Measurements from ENCODE around the gene ZNF747. TPM values are rescaled to one million over a fixed set of nuclear protein-coding genes. Genes with fewer than 3 reads are reported as not detected.

ZNF747 gene
- total and polyA plus RNA-seq, 10 of the 15 experiments (the other 5 are each of a cell fraction or from before 2014, with no cell fraction given), result 1.0 to 13.0 (median 7.2) TPM

GRCh38 chr16:30535106-30535776, 583 bp upstream of the ZNF747 start:
- H3K4me3 ChIP-seq, result peak overlapping the region; percentile 90
- peak overlapping the region; percentile 85 for H3K27ac ChIP-seq (ENCODE audit: control insufficient read depth, insufficient read depth)
- ChIA-PET RAD21 (ENCODE audit: unreplicated experiment) (interaction anchor here (0.6 to 5.2 kb wide), 41 partner anchors 8 to 562 kb away, joined by 3 to 129 read pairs (median 6); partner anchors contain the start of genes DCTPP1, FBRS, PRR14 and SEPHS2), CTCF (interaction anchor here (0.7 to 4.7 kb wide), 49 partner anchors 8 to 443 kb away, joined by 3 to 81 read pairs (median 6); partner anchors contain the start of genes DCTPP1, FBRS, ITGAL and SEPHS2), SMC1A (ENCODE audit: uncharacterized antibody, unreplicated experiment) (interaction anchor here (0.6 to 4.7 kb wide), 48 partner anchors 8 to 382 kb away, joined by 3 to 47 read pairs (median 4); partner anchors contain the start of genes DCTPP1, FBRS, ITGAL and SEPHS2), POLR2A (interaction anchor here (0.6 to 5.2 kb wide), 33 partner anchors 8 to 166 kb away, joined by 3 to 109 read pairs (median 5); partner anchors contain the start of genes DCTPP1, FBRS, ITGAL and SEPHS2)
- H4K20me1 ChIP-seq (ENCODE audit: control insufficient read depth, insufficient read depth), result no peaks in the 10 kb centered on the region
- intact Hi-C loops (cut with micrococcal nuclease; ENCODE audit: unreplicated experiment) (loop anchor here (1.0 to 5.0 kb wide), 5 partner anchors 23 to 104 kb away; partner anchors contain the start of genes DCTPP1, SEPHS2, ZNF764 and ZNF785), in situ Hi-C loops (cut with MboI) (no loop called here)
- no peaks in the 10 kb centered on the region for H3K4me1 ChIP-seq (ENCODE audit: control insufficient read depth, insufficient read depth, low read length)
- H3K4me2 ChIP-seq (ENCODE audit: control insufficient read depth, insufficient read depth), result peak overlapping the region; percentile 87
- no peaks in the 10 kb centered on the region for H3K27me3 ChIP-seq (replicated peaks in 1 of 2; ENCODE audit: control insufficient read depth in 2 of 2, insufficient read depth in 2 of 2, low read length in 1 of 2)
- peaks cover 2 to 3% of the 10 kb centered on the region in 2 experiments; a peak in 1 of 4 replicates for H3K36me3 ChIP-seq (ENCODE audit: control insufficient read depth in 2 of 2, insufficient read depth in 2 of 2, low read length in 1 of 2)
- FAIRE-seq (peak; percentile 81), DNase-seq (ENCODE audit: low read depth, low spot score) (no peak), ATAC-seq (peak; percentile 15)
- H3K9ac ChIP-seq (ENCODE audit: control insufficient read depth, insufficient read depth, low read length), result peak overlapping the region; percentile 96
- under 1% methylated on average over 18 of the region's 18 CpGs for WGBS (ENCODE audit: insufficient coverage, insufficient replicate concordance, low lambda C conversion rate, missing lambda C conversion rate)
- no peaks in the 10 kb centered on the region for H3K9me3 ChIP-seq (replicated peaks; ENCODE audit: control insufficient read depth, insufficient read depth, low read length)
- H3K79me2 ChIP-seq (ENCODE audit: control insufficient read depth, insufficient read depth, low read length), result peaks cover 27% of the 10 kb centered on the region
- TSS peak; percentile 96 for BruUV-seq (replicated peaks)
- peak overlapping the region; percentile 62 for H2AFZ ChIP-seq (ENCODE audit: control insufficient read depth, low read depth, low read length)
- TF ChIP-seq RCOR1 (conservative IDR thresholded peaks at IDR 0.05; ENCODE audit: low read depth, low read length) (no peak), POLR2A (IDR thresholded peaks at IDR 0.05; ENCODE audit: low read depth, low read length) (no peak), NBN (IDR thresholded peaks at IDR 0.05) (no peak), REST (IDR thresholded peaks at IDR 0.05; ENCODE audit: low read depth, low read length) (no peak), MEF2B (IDR thresholded peaks at IDR 0.05; ENCODE audit: partially characterized antibody, poor library complexity, severe bottlenecking) (no peak), ZNF384 (IDR thresholded peaks at IDR 0.05; ENCODE audit: borderline replicate concordance, low read depth, low read length) (no peak), LARP7 (IDR thresholded peaks at IDR 0.05) (peak; percentile 14; the same call in 1 of the 2 replicates), KLF5 (IDR thresholded peaks at IDR 0.05; ENCODE audit: partially characterized antibody) (no peak), BRCA1 (IDR thresholded peaks at IDR 0.05; ENCODE audit: low read depth, low read length) (no peak), MYC (IDR thresholded peaks at IDR 0.05; ENCODE audit: insufficient read depth, insufficient read length, insufficient replicate concordance, low read length, severe bottlenecking) (no peak)
- TF ChIP-seq, protein P1, sequence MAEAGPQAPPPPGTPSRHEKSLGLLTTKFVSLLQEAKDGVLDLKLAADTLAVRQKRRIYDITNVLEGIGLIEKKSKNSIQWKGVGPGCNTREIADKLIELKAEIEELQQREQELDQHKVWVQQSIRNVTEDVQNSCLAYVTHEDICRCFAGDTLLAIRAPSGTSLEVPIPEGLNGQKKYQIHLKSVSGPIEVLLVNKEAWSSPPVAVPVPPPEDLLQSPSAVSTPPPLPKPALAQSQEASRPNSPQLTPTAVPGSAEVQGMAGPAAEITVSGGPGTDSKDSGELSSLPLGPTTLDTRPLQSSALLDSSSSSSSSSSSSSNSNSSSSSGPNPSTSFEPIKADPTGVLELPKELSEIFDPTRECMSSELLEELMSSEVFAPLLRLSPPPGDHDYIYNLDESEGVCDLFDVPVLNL (IDR thresholded peaks at IDR 0.05; ENCODE audit: low read depth, low read length), result no peak
- TF ChIP-seq, protein P2, sequence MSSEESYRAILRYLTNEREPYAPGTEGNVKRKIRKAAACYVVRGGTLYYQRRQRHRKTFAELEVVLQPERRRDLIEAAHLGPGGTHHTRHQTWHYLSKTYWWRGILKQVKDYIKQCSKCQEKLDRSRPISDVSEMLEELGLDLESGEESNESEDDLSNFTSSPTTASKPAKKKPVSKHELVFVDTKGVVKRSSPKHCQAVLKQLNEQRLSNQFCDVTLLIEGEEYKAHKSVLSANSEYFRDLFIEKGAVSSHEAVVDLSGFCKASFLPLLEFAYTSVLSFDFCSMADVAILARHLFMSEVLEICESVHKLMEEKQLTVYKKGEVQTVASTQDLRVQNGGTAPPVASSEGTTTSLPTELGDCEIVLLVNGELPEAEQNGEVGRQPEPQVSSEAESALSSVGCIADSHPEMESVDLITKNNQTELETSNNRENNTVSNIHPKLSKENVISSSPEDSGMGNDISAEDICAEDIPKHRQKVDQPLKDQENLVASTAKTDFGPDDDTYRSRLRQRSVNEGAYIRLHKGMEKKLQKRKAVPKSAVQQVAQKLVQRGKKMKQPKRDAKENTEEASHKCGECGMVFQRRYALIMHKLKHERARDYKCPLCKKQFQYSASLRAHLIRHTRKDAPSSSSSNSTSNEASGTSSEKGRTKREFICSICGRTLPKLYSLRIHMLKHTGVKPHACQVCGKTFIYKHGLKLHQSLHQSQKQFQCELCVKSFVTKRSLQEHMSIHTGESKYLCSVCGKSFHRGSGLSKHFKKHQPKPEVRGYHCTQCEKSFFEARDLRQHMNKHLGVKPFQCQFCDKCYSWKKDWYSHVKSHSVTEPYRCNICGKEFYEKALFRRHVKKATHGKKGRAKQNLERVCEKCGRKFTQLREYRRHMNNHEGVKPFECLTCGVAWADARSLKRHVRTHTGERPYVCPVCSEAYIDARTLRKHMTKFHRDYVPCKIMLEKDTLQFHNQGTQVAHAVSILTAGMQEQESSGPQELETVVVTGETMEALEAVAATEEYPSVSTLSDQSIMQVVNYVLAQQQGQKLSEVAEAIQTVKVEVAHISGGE (CRISPR knock-in tag; IDR thresholded peaks at IDR 0.05), result no peak
